HepG2 (cell line): ENCODE results near the gene TOB1. TPM values are rescaled to one million over a fixed set of nuclear protein-coding genes. Genes with fewer than 3 reads are reported as not detected.

Experiments used
- CHCHD3 ChIP-seq: sonication (generic); formaldehyde crosslinking; IDR thresholded peaks from 2 replicates; pipeline ENCODE4 v1.8.0; 2022; ENCODE audit warnings: mild to moderate bottlenecking, missing genetic modification reagents, moderate library complexity
- CREB1 ChIP-seq, 2 experiments: fragments of 450-650 bp in 1 of 2; IDR thresholded peaks; 2 replicates each; pipeline ENCODE4 v1.6.1; 2016 to 2017; ENCODE audit warnings: control low read depth in 1 of 2, mild to moderate bottlenecking in 1 of 2, missing compliant biosample characterization in 1 of 2, missing genetic modification characterization in 1 of 2
- ERF ChIP-seq: IDR thresholded peaks from 2 replicates; pipeline ENCODE4 v1.6.1; 2018; ENCODE audit warnings: missing biosample characterization, missing genetic modification reagents
- FOXO1 ChIP-seq: sonication (generic); formaldehyde crosslinking; IDR thresholded peaks from 2 replicates; pipeline ENCODE4 v1.4.0; 2020; ENCODE audit warnings: missing genetic modification reagents
- HDAC1 ChIP-seq: sonication (generic); formaldehyde crosslinking; IDR thresholded peaks from 2 replicates; pipeline ENCODE4 v1.5.1; 2020; ENCODE audit warnings: mild to moderate bottlenecking, missing genetic modification reagents
- KDM4B ChIP-seq: sonication (generic); formaldehyde crosslinking; IDR thresholded peaks from 2 replicates; pipeline ENCODE4 v1.4.0; 2020; ENCODE audit warnings: missing genetic modification reagents
- MIER2 ChIP-seq: IDR thresholded peaks from 2 replicates; pipeline ENCODE4 v1.6.1; 2016; ENCODE audit warnings: missing biosample characterization, missing genetic modification reagents
- MXD4 ChIP-seq: IDR thresholded peaks from 2 replicates; pipeline ENCODE4 v1.6.1; 2016; ENCODE audit warnings: mild to moderate bottlenecking, missing biosample characterization, missing genetic modification reagents
- NFATC3 ChIP-seq: sonication (generic); formaldehyde crosslinking; IDR thresholded peaks from 2 replicates; pipeline ENCODE4 v1.5.1; 2020; ENCODE audit warnings: mild to moderate bottlenecking, missing genetic modification reagents
- ONECUT2 ChIP-seq: sonication (generic); formaldehyde crosslinking; IDR thresholded peaks from 2 replicates; pipeline ENCODE4 v1.4.0; 2020; ENCODE audit warnings: missing genetic modification reagents
- POLR2AphosphoS5 ChIP-seq: IDR thresholded peaks from 2 replicates; pipeline ENCODE4 v1.6.1; 2012; ENCODE audit warnings: low read depth, low read length
- PPARG ChIP-seq: conservative IDR thresholded peaks from 2 replicates; pipeline ENCODE4 v1.6.1; 2016; ENCODE audit warnings: missing biosample characterization, missing genetic modification reagents
- RFXAP ChIP-seq: sonication (generic); formaldehyde crosslinking; IDR thresholded peaks from 2 replicates; pipeline ENCODE4 v1.4.0; 2020; ENCODE audit warnings: missing genetic modification reagents, borderline replicate concordance
- SALL1 ChIP-seq: sonication (generic); formaldehyde crosslinking; IDR thresholded peaks from 2 replicates; pipeline ENCODE4 v1.8.0; 2022; ENCODE audit warnings: mild to moderate bottlenecking, missing genetic modification reagents
- SATB2 ChIP-seq: sonication (generic); formaldehyde crosslinking; IDR thresholded peaks from 2 replicates; pipeline ENCODE4 v1.5.0; 2020; ENCODE audit warnings: missing genetic modification reagents
- SOX13 ChIP-seq, 3 experiments: fragments of 450-650 bp in 1 of 3; sonication (generic) in 1 of 3; formaldehyde crosslinking in 1 of 3; IDR thresholded peaks in 2 of 3; conservative IDR thresholded peaks in 1 of 3; 2 replicates each; pipeline versions ENCODE4 v1.5.0 to v1.6.1; 2016 to 2020; ENCODE audit warnings: antibody characterized with exemption in 1 of 3, mild to moderate bottlenecking in 1 of 3, missing compliant biosample characterization in 1 of 3, missing genetic modification reagents in 1 of 3, moderate library complexity in 1 of 3
- SRY ChIP-seq: sonication (generic); formaldehyde crosslinking; IDR thresholded peaks from 2 replicates; pipeline ENCODE4 v1.8.0; 2022; ENCODE audit warnings: mild to moderate bottlenecking, missing genetic modification reagents
- TCF12 ChIP-seq, 2 experiments: fragments of 450-650 bp in 1 of 2; sonication (generic) in 1 of 2; formaldehyde crosslinking in 1 of 2; IDR thresholded peaks; 2 replicates each; pipeline versions ENCODE4 v1.6.1 to v1.8.0; 2017 to 2022; ENCODE audit warnings: antibody characterized with exemption in 1 of 2, mild to moderate bottlenecking in 1 of 2, missing genetic modification reagents in 1 of 2, moderate library complexity in 1 of 2
- TP53 ChIP-seq: sonication (generic); formaldehyde crosslinking; conservative IDR thresholded peaks from 2 replicates; pipeline ENCODE4 v1.4.0; 2020; ENCODE audit warnings: missing genetic modification reagents
- ZNF136 ChIP-seq: sonication (generic); formaldehyde crosslinking; IDR thresholded peaks from 2 replicates; pipeline ENCODE4 v1.8.1; 2022; ENCODE audit warnings: low read depth, mild to moderate bottlenecking, moderate library complexity, missing genetic modification reagents
- ZNF143 ChIP-seq: sonication (generic); formaldehyde crosslinking; IDR thresholded peaks from 2 replicates; pipeline ENCODE4 v1.4.0; 2020; ENCODE audit warnings: missing genetic modification reagents
- ZNF180 ChIP-seq: sonication (generic); formaldehyde crosslinking; IDR thresholded peaks from 2 replicates; pipeline ENCODE4 v1.4.0; 2020; ENCODE audit warnings: low read depth, missing genetic modification reagents, borderline replicate concordance
- ZNF451 ChIP-seq: sonication (generic); formaldehyde crosslinking; IDR thresholded peaks from 2 replicates; pipeline ENCODE4 v1.5.0; 2020; ENCODE audit warnings: mild to moderate bottlenecking, missing genetic modification reagents
- ZNF460 ChIP-seq: sonication (generic); formaldehyde crosslinking; IDR thresholded peaks from 2 replicates; pipeline ENCODE4 v1.5.1; 2020; ENCODE audit warnings: missing genetic modification reagents, mild to moderate bottlenecking, borderline replicate concordance
- ZNF547 ChIP-seq: sonication (generic); formaldehyde crosslinking; IDR thresholded peaks from 2 replicates; pipeline ENCODE4 v1.5.1; 2020; ENCODE audit warnings: mild to moderate bottlenecking, missing genetic modification reagents
- ZNF672 ChIP-seq: sonication (generic); formaldehyde crosslinking; IDR thresholded peaks from 2 replicates; pipeline ENCODE4 v1.8.1; 2022; ENCODE audit warnings: missing genetic modification reagents
- ZSCAN20 ChIP-seq: sonication (generic); formaldehyde crosslinking; IDR thresholded peaks from 2 replicates; pipeline ENCODE4 v1.4.0; 2020; ENCODE audit warnings: missing genetic modification reagents, mild to moderate bottlenecking, borderline replicate concordance
- polyA plus RNA-seq, 8 experiments: library from polyadenylated mRNA; depleted of rRNA in 3 of 8; stranded (reverse) in 7 of 8; unstranded in 1 of 8; fragments of >200 nt; fragmentation: Illumina TruSeq in 4 of 8; extraction: Trizol in 4 of 8; gene quantifications; 2 replicates each; pipeline versions ENCODE4 v1.2.1 to v1.2.3, GENCODE V29; 2011 to 2016; ENCODE audit warnings: low read depth in 4 of 8, missing spikeins in 1 of 8, mixed read lengths in 1 of 8; ENCODE audit not compliant: insufficient read depth in 1 of 8
- total RNA-seq, 5 experiments: library from RNA; depleted of rRNA; stranded (reverse); fragments of >200 nt; fragmentation: Illumina TruSeq; extraction: Trizol; gene quantifications; 2 replicates each; pipeline ENCODE4 v1.2.3, GENCODE V29; 2016; ENCODE audit warnings: low read depth in 1 of 5
- TF ChIP-seq, protein P1 (sequence below): sonication (generic); formaldehyde crosslinking; IDR thresholded peaks from 2 replicates; pipeline ENCODE4 v1.8.1; 2023; ENCODE audit warnings: missing genetic modification reagents, inconsistent platforms, borderline replicate concordance
- TF ChIP-seq, protein P2 (sequence below): sonication (generic); formaldehyde crosslinking; IDR thresholded peaks from 2 replicates; pipeline ENCODE4 v1.5.1; 2020; ENCODE audit warnings: mild to moderate bottlenecking, missing genetic modification reagents, moderate library complexity
- TF ChIP-seq, protein P3 (sequence below): sonication (generic); formaldehyde crosslinking; IDR thresholded peaks from 2 replicates; pipeline ENCODE4 v1.8.1; 2023; ENCODE audit warnings: missing genetic modification reagents, mild to moderate bottlenecking, borderline replicate concordance

TOB1 gene
- total and polyA plus RNA-seq, 2 of the 13 experiments (the other 11 are each of a cell fraction or from before 2014, with no cell fraction given): 21.9 to 57.7 TPM

DNA sequence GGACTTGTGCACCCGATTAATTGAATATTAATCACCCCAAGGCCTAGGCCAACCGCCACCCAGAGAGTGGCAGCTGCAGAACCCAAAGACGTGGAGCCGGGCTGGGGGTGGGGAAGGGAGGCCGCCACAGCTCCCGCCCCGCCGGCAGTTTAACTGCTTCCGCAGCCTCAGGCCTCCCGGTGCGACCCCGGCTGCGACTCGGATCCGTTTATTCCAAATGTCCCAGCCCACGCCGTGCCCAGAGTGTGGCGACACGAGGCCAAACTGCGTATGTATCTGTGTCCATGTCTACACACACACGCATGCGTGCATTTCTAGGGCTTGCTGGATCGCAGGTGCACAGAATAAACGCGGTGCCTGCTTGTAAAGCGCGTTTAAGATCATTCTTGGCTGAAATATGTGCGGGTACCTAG lies 802 bp upstream of the TOB1 start (continued):
- TF ChIP-seq ZNF451 (CRISPR knock-in tag): 0 out of 2 replicates have a peak, but pooled peaks have one; percentile 9
- TF ChIP-seq RFXAP (CRISPR knock-in tag): no peak
- no peak for TF ChIP-seq ZNF460 (CRISPR knock-in tag)
- no peak for TF ChIP-seq SOX13 (IDR thresholded peaks at IDR 0.05)
- no peak for TF ChIP-seq SOX13 (CRISPR knock-in tag; conservative IDR thresholded peaks at IDR 0.05 in 1 of 2, IDR thresholded peaks at IDR 0.05 in 1 of 2)
- no peak for TF ChIP-seq ZNF180 (CRISPR knock-in tag)
- TF ChIP-seq NFATC3 (CRISPR knock-in tag): peak; percentile 52; the same call in 1 of the 2 replicates
- no peak for TF ChIP-seq MIER2 (CRISPR knock-in tag)
- no peak; the same call in 1 of the 2 replicates for TF ChIP-seq FOXO1
- TF ChIP-seq TP53 (CRISPR knock-in tag): peak; percentile 71; the same call in 1 of the 2 replicates
- TF ChIP-seq SALL1 (CRISPR knock-in tag): no peak
- no peak for TF ChIP-seq TCF12 (IDR thresholded peaks at IDR 0.05)
- peak; percentile 13; the same call in 1 of the 2 replicates for TF ChIP-seq TCF12 (CRISPR knock-in tag; IDR thresholded peaks at IDR 0.05)
- TF ChIP-seq SATB2 (CRISPR knock-in tag): no peak
- TF ChIP-seq KDM4B (CRISPR knock-in tag): no peak
- TF ChIP-seq ZNF547 (CRISPR knock-in tag): no peak
- no peak; the same call in 1 of the 2 replicates for TF ChIP-seq ZSCAN20 (CRISPR knock-in tag)
- TF ChIP-seq, protein P1, sequence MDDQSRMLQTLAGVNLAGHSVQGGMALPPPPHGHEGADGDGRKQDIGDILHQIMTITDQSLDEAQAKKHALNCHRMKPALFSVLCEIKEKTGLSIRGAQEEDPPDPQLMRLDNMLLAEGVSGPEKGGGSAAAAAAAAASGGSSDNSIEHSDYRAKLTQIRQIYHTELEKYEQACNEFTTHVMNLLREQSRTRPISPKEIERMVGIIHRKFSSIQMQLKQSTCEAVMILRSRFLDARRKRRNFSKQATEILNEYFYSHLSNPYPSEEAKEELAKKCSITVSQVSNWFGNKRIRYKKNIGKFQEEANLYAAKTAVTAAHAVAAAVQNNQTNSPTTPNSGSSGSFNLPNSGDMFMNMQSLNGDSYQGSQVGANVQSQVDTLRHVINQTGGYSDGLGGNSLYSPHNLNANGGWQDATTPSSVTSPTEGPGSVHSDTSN: peak; percentile 33; the same call in 1 of the 2 replicates
- 0 out of 2 replicates have a peak, but pooled peaks have one; percentile 59 for TF ChIP-seq SRY
- TF ChIP-seq, protein P2, sequence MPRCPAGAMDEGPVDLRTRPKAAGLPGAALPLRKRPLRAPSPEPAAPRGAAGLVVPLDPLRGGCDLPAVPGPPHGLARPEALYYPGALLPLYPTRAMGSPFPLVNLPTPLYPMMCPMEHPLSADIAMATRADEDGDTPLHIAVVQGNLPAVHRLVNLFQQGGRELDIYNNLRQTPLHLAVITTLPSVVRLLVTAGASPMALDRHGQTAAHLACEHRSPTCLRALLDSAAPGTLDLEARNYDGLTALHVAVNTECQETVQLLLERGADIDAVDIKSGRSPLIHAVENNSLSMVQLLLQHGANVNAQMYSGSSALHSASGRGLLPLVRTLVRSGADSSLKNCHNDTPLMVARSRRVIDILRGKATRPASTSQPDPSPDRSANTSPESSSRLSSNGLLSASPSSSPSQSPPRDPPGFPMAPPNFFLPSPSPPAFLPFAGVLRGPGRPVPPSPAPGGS: no peak; the same call in 1 of the 2 replicates
- TF ChIP-seq CREB1 (IDR thresholded peaks at IDR 0.05): no peak
- TF ChIP-seq CREB1 (CRISPR knock-in tag; IDR thresholded peaks at IDR 0.05): no peak
- no peak; the same call in 1 of the 2 replicates for TF ChIP-seq POLR2AphosphoS5
- TF ChIP-seq ZNF136: no peak
- no peak for TF ChIP-seq MXD4 (CRISPR knock-in tag)
- no peak; the same call in 1 of the 2 replicates for TF ChIP-seq ONECUT2 (CRISPR knock-in tag)
- TF ChIP-seq ZNF143 (CRISPR knock-in tag): no peak
- TF ChIP-seq, protein P3, sequence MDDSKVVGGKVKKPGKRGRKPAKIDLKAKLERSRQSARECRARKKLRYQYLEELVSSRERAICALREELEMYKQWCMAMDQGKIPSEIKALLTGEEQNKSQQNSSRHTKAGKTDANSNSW (CRISPR knock-in tag): peak; percentile 20; the same call in 1 of the 2 replicates
- no peak for TF ChIP-seq ERF
- TF ChIP-seq CHCHD3 (CRISPR knock-in tag): no peak
- TF ChIP-seq ZNF672 (CRISPR knock-in tag): no peak
- no peak for TF ChIP-seq HDAC1
- no peak for TF ChIP-seq PPARG
